OCI-LY3 (cell line): ENCODE data around the gene HSD17B11.
"Not testable (repeated sequence)": the region's sequence is repeated elsewhere in the genome, so short reads cannot be mapped to it uniquely, and the experiment has no call there.

ENCODE experiments used
- CTCF ChIP-seq: fragments of 200-600, 300-600 bp; sonication (generic); IDR thresholded peaks from 2 replicates; pipeline ENCODE4 v1.5.1; 2014; ENCODE audit warnings: antibody characterized with exemption, low read length, low read depth
- EZH2phosphoT487 ChIP-seq: fragments of 200-600 bp; shearing (Covaris generic); IDR thresholded peaks from 2 replicates; pipeline ENCODE4 v1.6.1; 2018; ENCODE audit warnings: antibody characterized with exemption, mixed run types, low read depth

DNA sequence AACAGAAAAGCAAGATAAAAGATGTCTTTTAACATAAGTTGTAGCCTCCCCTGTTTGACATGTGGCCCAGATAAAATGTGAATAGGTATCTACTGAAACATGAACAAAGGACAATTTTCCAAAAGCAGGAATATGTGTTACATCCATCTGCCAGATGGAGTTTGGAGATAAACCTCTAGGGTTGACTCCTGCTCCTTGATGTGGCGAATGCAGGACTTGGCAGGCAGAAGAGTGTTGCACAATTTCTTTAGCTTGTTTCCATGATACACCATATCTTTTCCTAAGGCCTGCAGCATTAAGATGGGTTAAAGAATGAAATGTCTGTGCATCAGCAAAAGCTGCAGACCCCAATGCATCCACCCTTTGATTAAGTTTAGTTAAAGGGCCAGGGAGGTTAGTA is 12.7 kb upstream of the HSD17B11 start:
- not testable (repeated sequence) for TF ChIP-seq CTCF, EZH2phosphoT487
